Renal pelvis (tissue), 4 donors: ENCODE measurements around the gene RAB3GAP2. TPM values are rescaled to one million over a fixed set of nuclear protein-coding genes. Genes with fewer than 3 reads are reported as not detected.
"Not testable (repeated sequence)": the region's sequence is repeated elsewhere in the genome, so short reads cannot be mapped to it uniquely, and the experiment has no call there.

Experiments used
- DNase-seq: peaks from one replicate; pipeline ENCODE4 v3.0.0-alpha.2; 2013
- polyA plus RNA-seq, 3 donors: library from polyadenylated mRNA; unstranded; fragments of 120-200 nt; gene quantifications; one replicate each; pipeline ENCODE4 v1.2.1, GENCODE V29; 2013; ENCODE audit not compliant: insufficient read length in 3 of 3

RAB3GAP2 gene
- polyA plus RNA-seq, 3 donors = 26.8 to 37.5 (median 35.6) TPM

- no peak for DNase-seq
Observed at GRCh38 chr1:220239966-220240365, 32.3 kb downstream of the RAB3GAP2 start.

DNA sequence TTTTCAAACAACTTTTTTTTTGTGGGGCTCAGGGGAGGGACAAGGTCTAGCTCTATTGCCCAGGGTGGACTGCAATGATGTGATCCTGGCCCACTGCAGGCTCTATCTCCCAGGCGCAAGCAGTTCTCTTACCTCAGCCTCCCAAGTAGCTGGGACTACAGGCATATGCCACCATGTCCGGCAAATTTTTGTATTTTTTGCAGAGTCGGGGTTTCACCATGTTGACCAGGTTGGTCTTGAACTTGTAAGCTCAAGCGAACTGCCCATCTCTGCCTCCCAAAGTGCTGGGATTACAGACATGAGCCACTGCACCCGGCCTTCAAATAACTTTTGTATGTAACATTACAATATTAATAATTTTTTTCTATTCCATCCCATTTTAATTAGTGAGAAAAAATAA is 33.0 kb downstream of the RAB3GAP2 start:
- no peak for DNase-seq

DNA sequence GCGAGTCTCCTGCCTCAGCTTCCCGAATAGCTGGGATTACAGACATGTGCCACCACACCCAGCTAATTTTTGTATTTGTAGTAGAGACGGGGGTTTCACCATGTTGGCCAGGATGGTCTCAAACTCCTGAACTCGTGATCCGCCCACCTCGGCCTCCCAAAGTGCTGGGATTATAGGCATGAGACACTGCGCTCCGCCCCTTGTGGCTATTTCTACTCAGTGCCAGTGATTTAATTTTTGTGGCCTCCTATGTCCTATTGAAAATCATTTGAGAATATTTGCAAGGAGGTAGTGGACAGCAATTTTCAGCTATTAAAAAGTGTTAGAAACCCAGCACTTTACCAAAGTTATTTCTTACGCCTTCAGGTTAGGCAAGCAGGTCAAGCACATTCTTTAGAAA is 36.0 kb downstream of the RAB3GAP2 start:
- not testable (repeated sequence) for DNase-seq

GRCh38 chr1:220235462-220235861 is 36.8 kb downstream of the RAB3GAP2 start:
- no peak for DNase-seq

- DNase-seq = no peak
Observed at GRCh38 chr1:220233927-220234326, 38.3 kb downstream of the RAB3GAP2 start.

DNA sequence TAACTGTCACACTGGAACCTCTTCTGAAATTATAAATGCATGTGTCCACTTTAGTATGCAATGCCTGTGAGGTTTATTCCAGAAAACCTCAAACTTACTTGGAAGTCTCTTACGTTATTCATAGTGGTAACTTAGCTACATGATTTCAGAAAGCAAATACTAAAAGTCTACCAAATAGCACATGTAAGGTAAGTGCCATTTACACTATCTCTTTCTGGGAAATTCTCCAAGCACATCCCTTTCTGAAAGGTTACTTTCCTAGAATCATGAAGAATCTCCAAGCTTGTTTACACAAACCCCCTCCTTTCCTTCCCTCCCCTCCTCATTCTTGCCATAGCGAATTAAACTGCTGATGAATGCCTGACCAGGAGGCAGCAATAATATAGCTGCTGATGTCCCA is 42.5 kb downstream of the RAB3GAP2 start:
- DNase-seq = no peak

DNA sequence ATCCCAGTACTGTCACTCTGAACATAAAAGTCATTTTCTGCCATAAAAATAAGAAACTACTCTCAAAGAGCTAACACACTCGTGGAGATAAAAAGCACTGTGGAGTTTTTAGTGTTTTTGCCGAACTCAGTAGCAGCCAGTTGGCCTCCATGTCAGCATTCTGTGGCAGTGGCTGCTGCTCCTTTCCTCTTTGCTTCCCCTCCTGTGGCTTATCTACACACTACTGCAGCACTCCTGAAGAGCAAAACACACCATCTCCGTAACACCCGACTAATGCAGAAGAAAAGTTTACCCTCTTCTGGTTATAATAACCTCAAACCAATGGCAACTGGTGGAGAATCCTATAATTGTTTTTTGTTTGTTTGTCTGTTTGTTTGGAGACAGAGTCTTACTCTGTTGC is 44.9 kb downstream of the RAB3GAP2 start:
- DNase-seq = no peak

GRCh38 chr1:220226752-220227151 is 45.5 kb downstream of the RAB3GAP2 start:
- DNase-seq = no peak

DNA sequence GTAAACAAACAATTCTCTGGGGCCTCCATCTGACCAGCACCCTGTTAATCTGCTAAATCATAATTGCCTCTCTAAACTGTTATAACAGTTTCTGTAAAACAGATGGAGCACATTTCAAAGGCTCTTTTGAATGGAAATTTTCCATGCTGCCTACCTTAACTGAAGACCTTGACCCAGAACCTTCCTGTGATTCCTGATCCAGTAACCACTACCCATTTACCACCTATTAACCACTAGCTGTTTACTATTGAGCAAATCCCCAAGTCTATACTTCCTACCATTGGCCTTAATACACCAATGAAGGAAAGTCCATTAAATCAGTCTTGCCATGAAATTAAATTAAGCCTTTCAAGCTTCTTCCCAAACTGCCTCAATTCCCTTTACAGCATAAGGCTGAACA is 46.3 kb downstream of the RAB3GAP2 start:
- no peak for DNase-seq

DNA sequence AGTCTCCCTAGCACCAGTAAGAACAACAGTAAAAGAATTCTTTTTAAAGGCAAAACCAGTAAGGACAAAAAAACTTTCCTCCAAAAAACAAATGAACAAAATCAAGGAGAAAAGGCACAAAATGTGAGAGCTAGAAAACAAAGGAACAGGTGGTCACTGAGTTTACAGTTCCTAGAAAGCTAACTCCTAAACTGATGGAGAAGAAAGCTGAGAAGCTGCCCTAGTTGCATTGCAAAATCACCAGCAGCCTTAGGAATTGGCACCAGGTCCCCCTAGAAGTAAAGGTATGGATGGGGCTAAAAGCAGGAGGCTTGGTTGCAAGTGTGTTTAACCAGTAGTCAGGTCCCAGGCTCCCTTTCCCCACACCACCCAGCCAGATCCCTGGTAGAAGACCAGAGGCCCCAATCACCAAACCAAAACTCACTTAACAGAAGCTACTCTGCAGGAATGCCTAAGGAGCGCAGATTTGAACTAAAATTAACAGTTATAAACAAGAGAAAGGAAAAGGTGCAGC is 47.6 kb downstream of the RAB3GAP2 start:
- no peak for DNase-seq

- no peak for DNase-seq
Observed at GRCh38 chr1:220224033-220224432, 48.2 kb downstream of the RAB3GAP2 start.

- no peak for DNase-seq
Observed at GRCh38 chr1:220222939-220223338, 49.3 kb downstream of the RAB3GAP2 start.

DNA sequence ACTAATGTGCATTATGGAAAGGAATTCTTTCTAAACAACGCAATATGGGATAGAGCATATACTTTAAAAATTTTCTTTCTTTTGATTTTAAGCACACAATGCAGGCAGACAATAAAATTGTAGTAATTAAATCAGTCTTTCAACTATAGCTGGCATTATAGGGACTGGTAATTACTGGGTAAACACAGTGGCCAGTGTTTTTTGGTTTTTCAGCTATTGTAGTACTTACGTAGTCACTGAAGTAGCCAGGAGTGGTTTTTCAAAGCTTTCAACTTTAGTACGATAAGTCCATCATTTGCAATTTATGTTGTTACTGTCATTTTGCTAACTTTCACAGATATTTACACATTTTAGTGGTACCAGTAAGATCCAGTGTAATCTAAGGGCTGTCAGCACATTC is 50.6 kb downstream of the RAB3GAP2 start:
- no peak for DNase-seq

DNA sequence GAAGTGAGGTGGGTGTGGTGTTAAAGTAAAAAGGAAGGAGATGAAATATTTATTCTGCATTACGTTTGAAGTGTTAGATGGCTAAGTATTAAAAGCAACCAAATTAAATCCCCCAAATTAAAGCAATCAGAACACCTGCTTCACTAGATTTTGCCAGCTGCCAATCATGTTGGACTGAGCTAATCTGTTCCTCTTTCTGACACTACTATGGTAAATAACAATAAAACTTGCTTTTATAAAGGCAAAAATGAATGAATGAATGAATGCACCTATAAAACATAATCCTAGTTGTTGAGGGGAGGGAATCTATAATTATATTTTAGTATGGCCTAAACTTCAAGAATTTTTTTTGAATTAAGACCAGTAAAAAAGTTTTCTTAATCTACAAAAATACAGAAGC is 51.0 kb downstream of the RAB3GAP2 start:
- DNase-seq = no peak

- DNase-seq = not testable (repeated sequence)
Observed at GRCh38 chr1:220220699-220221040, 51.6 kb downstream of the RAB3GAP2 start.

- DNase-seq = no peak
Observed at GRCh38 chr1:220219865-220220698, 52.2 kb downstream of the RAB3GAP2 start.

DNA sequence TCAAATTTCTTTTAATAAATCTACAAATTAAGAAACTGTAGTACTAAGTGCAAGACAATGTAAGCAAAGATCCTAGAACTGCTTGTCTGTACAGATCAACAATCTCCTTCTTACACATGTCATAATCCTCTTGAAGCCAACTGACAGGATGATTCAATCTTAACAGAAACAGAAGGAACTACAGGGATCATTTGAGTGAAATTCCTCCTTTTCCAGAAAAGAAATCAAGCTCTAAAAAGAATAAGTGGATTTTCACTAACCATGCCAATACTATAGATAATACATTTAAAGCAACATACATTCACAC is 53.2 kb downstream of the RAB3GAP2 start:
- no peak for DNase-seq

GRCh38 chr1:220218397-220219135 is 53.7 kb downstream of the RAB3GAP2 start:
- peak; percentile 55 for DNase-seq

GRCh38 chr1:220217383-220217988 is 54.8 kb downstream of the RAB3GAP2 start:
- no peak for DNase-seq

DNA sequence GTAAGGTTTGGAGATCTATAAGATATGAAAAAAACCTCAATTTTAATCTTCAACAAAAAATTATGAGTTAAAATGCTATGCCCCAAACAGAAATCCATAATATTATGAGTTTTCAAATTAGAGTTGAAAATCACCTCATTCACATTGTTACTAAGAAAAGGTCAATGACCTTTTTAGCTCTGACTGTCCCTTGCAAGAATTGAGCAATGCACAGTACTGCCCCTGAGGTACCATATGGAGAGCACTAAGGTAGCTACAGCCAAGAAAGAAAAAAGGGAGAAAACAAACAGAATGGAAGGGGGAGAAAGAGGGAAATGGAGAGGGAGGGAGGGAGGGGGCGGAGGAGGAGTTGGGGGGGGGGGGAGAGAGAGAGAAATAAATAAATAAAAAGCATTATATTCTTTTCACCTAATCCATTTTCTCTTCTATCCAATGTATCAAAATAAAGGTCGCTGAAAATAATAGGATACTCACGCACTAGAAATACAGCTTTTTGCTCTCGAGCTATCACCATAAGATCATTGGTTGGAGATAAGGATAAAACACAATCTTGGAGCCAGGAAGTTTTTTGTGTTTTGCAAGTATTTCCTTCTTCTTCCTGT is 58.8 kb downstream of the RAB3GAP2 start:
- no peak for DNase-seq

- DNase-seq = peak; percentile 45
Observed at GRCh38 chr1:220207411-220207810, 64.8 kb downstream of the RAB3GAP2 start.

GRCh38 chr1:220204758-220205157 is 67.5 kb downstream of the RAB3GAP2 start:
- not testable (repeated sequence) for DNase-seq

- DNase-seq = no peak
Observed at GRCh38 chr1:220203816-220204215, 68.4 kb downstream of the RAB3GAP2 start.
